Calu3 (cell line): ENCODE measurements around the gene ZEB2. TPM values are rescaled to one million over a fixed set of nuclear protein-coding genes. Genes with fewer than 3 reads are reported as not detected.

Experiments used
- BruUV-seq: library from RNA; stranded (reverse); fragments of 400-500 nt; replicated peaks from 2 replicates; lab custom pipeline; 2021; lab: Mats Ljungman, UMichigan
- CTCF ChIA-PET: fragments of 300-600 bp; sonication (Branson Sonifier 250); formaldehyde crosslinking; loops from one replicate; lab custom pipeline; 2022; ENCODE audit warnings: antibody characterized with exemption; lab: Charles Lee
- DNase-seq: peaks from one replicate; pipeline ENCODE4 v3.0.0; 2022
- H3K27ac Mint-ChIP-seq: one replicate; pipeline ENCODE4 v1.8.0; 2022; ENCODE audit warnings: mixed read lengths; ENCODE audit not compliant: unreplicated experiment
- H3K27me3 Mint-ChIP-seq: one replicate; pipeline ENCODE4 v1.8.0; 2022; ENCODE audit warnings: mixed read lengths; ENCODE audit not compliant: unreplicated experiment
- H3K36me3 Mint-ChIP-seq: one replicate; pipeline ENCODE4 v1.8.0; 2022; ENCODE audit warnings: mild to moderate bottlenecking, moderate library complexity, mixed read lengths; ENCODE audit not compliant: insufficient read depth, unreplicated experiment
- H3K4me1 Mint-ChIP-seq: one replicate; pipeline ENCODE4 v1.8.0; 2022; ENCODE audit warnings: mild to moderate bottlenecking, low read depth, mixed read lengths; ENCODE audit not compliant: unreplicated experiment
- H3K4me3 Mint-ChIP-seq: one replicate; pipeline ENCODE4 v1.8.0; 2022; ENCODE audit warnings: mild to moderate bottlenecking, low read depth, moderate library complexity, mixed read lengths; ENCODE audit not compliant: unreplicated experiment
- H3K9me3 Mint-ChIP-seq: one replicate; pipeline ENCODE4 v1.8.0; 2022; ENCODE audit warnings: low read depth, mixed read lengths; ENCODE audit not compliant: unreplicated experiment
- CTCF ChIP-seq: fragments of 200-600 bp; IDR thresholded peaks from one replicate; pipeline ENCODE4 v1.8.0; 2022; ENCODE audit warnings: antibody characterized with exemption; ENCODE audit not compliant: unreplicated experiment
- intact Hi-C: fragments of 100-400 bp; cut with micrococcal nuclease; formaldehyde crosslinking; loops from one replicate; pipeline ENCODE4 v1.10.0; 2022; ENCODE audit not compliant: unreplicated experiment
- total RNA-seq: library from RNA; stranded (reverse); gene quantifications from 2 replicates; pipeline ENCODE4 v1.2.3, GENCODE V29; 2022

Gene ZEB2
- total RNA-seq, 1 experiment from 2014 or later, result 0.97 TPM

- no TSS peak for BruUV-seq
- Mint-ChIP-seq H3K36me3 (no peaks in the 10 kb centered on the region), H3K9me3 (no peaks in the 10 kb centered on the region), H3K27me3 (no peaks in the 10 kb centered on the region), H3K27ac (no peak overlapping the region), H3K4me3 (no peak overlapping the region), H3K4me1 (no peaks in the 10 kb centered on the region)
- DNase-seq, result no peak
- intact Hi-C loops, result no loop called here
- no peak for TF ChIP-seq CTCF
- CTCF ChIA-PET, result no interaction called here
Observed at GRCh38 chr2:144445196-144445595, 74.7 kb downstream of the ZEB2 start.

DNA sequence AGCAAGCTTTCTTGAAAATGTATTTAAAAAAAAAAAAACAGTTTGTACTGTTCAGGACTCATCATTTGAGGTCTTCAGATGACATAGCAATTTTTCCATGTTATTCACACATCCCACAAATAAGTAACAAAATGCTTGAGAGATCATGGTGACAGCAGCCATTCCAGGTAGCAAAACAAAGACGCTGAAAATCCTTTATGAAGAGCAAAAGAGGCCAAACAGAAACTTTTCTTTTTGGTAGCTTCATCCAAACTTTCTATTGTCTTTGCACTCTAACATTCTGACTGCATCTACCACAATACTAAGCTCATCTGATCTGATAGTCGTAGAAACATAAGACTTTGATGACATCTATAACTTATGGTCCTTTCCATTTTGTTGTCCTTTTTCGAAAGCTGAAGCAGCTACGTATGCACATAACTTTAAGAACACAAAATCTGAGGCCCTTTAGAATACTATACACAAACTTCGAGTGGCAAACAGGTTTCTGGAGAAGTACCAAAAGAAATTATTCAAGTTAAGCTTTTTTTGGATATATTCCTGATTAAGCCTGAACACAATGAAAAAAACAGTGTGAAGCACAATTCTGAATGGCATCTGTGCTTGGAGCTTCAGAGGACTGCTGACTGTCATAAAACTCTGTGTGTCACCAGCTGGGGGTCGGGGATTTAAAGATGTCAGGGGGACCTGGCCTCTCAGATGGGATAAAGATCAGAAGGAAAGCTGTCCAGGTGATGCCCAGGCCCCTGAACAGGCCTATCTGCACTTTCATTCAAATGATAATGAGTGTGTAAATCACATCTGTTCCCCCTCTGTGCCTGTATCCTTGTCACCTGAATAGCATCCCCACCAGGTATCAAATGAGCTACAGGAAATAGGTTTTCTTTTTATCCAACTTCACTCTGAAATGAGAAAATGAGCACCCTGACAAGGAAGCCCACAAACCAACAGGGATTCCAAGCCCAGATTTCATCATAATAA lies 75.8 kb downstream of the ZEB2 start:
- H3K27me3 Mint-ChIP-seq, result no peaks in the 10 kb centered on the region
- no peak overlapping the region for H3K27ac Mint-ChIP-seq
- no TSS peak for BruUV-seq
- no peak overlapping the region for H3K4me3 Mint-ChIP-seq
- H3K9me3 Mint-ChIP-seq, result no peaks in the 10 kb centered on the region
- no peak for DNase-seq
- intact Hi-C loops, result no loop called here
- no peaks in the 10 kb centered on the region for H3K4me1 Mint-ChIP-seq
- no peaks in the 10 kb centered on the region for H3K36me3 Mint-ChIP-seq
- CTCF ChIA-PET, result no interaction called here
- TF ChIP-seq CTCF, result no peak

DNA sequence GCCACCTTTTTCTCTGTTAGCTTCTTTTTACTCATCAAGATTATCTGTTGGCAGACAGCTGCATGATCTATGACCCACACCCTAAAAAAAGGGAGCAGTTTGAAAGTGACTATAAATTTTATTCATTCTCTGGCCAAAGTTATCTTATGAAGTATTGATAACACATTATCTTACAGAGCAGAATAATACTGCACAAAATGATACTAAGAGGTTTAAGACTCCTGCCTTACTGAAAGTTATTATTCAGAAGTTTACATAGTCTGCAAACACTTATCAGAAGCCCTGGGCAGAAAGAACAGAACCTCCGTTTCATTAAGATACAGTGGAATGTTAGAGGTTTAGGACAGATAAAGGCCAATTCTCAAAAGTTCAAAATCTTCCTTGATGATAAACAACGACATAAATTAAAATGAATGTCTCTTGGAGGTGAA lies 78.2 kb downstream of the ZEB2 start:
- no TSS peak for BruUV-seq
- intact Hi-C loops, result no loop called here
- Mint-ChIP-seq H3K27ac (no peak overlapping the region), H3K4me3 (no peak overlapping the region), H3K4me1 (no peaks in the 10 kb centered on the region), H3K9me3 (no peaks in the 10 kb centered on the region), H3K27me3 (no peaks in the 10 kb centered on the region), H3K36me3 (no peaks in the 10 kb centered on the region)
- CTCF ChIA-PET, result no interaction called here
- no peak for DNase-seq
- no peak for TF ChIP-seq CTCF

DNA sequence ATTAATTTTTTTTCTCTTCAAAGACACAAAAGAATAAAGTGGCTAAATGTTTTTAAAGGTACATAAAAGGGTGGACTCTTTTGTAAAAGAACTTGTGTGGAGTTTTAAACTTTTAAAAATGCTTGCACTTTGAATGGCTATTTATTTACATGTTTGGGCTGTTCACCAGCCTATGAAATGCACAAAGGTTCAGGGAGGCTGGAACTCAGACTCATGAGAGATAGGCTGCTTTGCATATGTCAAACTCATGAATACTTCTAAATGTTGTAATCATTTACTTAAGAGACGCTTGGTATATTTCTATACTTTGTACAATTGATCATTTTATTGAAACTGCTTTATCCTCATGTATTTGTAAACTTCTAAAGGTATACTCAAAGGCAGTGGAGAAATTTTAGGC lies 79.9 kb downstream of the ZEB2 start:
- Mint-ChIP-seq H3K27me3 (no peaks in the 10 kb centered on the region), H3K4me3 (no peak overlapping the region), H3K36me3 (no peaks in the 10 kb centered on the region), H3K4me1 (no peaks in the 10 kb centered on the region), H3K9me3 (no peaks in the 10 kb centered on the region), H3K27ac (no peak overlapping the region)
- intact Hi-C loops, result no loop called here
- no TSS peak for BruUV-seq
- TF ChIP-seq CTCF, result no peak
- CTCF ChIA-PET, result no interaction called here
- DNase-seq, result no peak
